ENCODE data around the gene CYS1. TPM values are rescaled to one million over a fixed set of nuclear protein-coding genes. Genes with fewer than 3 reads are reported as not detected.

The CYS1 gene
- total and polyA plus RNA-seq, 2 of the 13 experiments (the other 11 are each of a cell fraction or from before 2014, with no cell fraction given): 0.04 TPM; not detected in 1

DNA sequence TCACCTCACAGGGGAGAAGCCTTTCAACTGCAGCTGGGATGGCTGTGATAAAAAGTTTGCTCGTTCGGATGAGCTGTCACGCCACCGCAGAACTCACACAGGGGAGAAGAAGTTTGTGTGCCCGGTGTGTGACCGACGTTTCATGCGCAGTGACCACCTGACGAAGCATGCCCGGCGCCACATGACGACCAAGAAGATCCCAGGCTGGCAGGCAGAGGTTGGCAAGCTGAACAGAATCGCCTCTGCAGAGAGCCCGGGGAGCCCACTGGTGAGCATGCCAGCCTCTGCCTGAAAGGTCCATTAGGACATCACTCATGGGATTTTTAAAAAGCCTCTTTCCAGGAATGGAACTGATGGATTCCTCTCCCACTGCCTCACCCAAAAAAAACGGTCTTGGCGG lies 28.0 kb downstream of the CYS1 start:
- Histone ChIP-seq H3K9me3 (ENCODE audit: low read length) (no peaks in the 10 kb centered on the region), H4K20me1 (ENCODE audit: insufficient read depth, low read length) (peaks cover 9% of the 10 kb centered on the region; the same call in 1 of the 2 replicates), H2AFZ (ENCODE audit: low read length) (no peak overlapping the region), H3K4me2 (ENCODE audit: low read depth, low read length) (no peak overlapping the region), H3K36me3 (replicated peaks in 1 of 2; ENCODE audit: control insufficient read depth in 1 of 2, insufficient read depth in 2 of 2, low read length in 2 of 2) (peaks cover 4 to 17% of the 10 kb centered on the region in 2 experiments; a peak in 4 of 5 replicates), H3K27ac (ENCODE audit: extremely low read length, insufficient read depth, low read length) (no peak overlapping the region), H3K79me2 (ENCODE audit: insufficient read depth, low read length) (no peaks in the 10 kb centered on the region), H3K9ac (ENCODE audit: insufficient read depth, low read depth, low read length) (no peak overlapping the region), H3K4me1 (ENCODE audit: insufficient read depth, low read length) (peaks cover 10% of the 10 kb centered on the region), H3K27me3 (ENCODE audit: control insufficient read depth in 1 of 2, insufficient read depth in 2 of 2, low read length in 2 of 2) (peaks cover 0 to 3% of the 10 kb centered on the region in 2 experiments; a peak in 1 of 5 replicates), H3K4me3 (replicated peaks in 1 of 3; ENCODE audit: insufficient read depth in 1 of 3, low read depth in 2 of 3, low read length in 3 of 3) (no peak overlapping the region)
- FAIRE-seq (no peak), ATAC-seq (no peak), DNase-seq (ENCODE audit: low spot score) (no peak)
- intact Hi-C loops (cut with micrococcal nuclease; ENCODE audit: unreplicated experiment): no loop called here
- ChIA-PET POLR2A (no interaction called here), CTCF (ENCODE audit: low intra/inter-chr PET ratio, low total read pairs) (no interaction called here)
- 89% methylated on average over 14 of the region's 16 CpGs for WGBS (ENCODE audit: low lambda C conversion rate)
- in situ Hi-C loops (cut with HindIII; ENCODE audit: extremely low pct_ligation_motif_present, low pct_unique_long_range_greater_than_20kb): no loop called here
- no TSS peak for BruUV-seq (replicated peaks)
- no peak for TF ChIP-seq SUZ12 (IDR thresholded peaks at IDR 0.05; ENCODE audit: low read depth, low read length)
- TF ChIP-seq KAT8 (CRISPR knock-in tag; IDR thresholded peaks at IDR 0.05): no peak
- TF ChIP-seq, protein P1, sequence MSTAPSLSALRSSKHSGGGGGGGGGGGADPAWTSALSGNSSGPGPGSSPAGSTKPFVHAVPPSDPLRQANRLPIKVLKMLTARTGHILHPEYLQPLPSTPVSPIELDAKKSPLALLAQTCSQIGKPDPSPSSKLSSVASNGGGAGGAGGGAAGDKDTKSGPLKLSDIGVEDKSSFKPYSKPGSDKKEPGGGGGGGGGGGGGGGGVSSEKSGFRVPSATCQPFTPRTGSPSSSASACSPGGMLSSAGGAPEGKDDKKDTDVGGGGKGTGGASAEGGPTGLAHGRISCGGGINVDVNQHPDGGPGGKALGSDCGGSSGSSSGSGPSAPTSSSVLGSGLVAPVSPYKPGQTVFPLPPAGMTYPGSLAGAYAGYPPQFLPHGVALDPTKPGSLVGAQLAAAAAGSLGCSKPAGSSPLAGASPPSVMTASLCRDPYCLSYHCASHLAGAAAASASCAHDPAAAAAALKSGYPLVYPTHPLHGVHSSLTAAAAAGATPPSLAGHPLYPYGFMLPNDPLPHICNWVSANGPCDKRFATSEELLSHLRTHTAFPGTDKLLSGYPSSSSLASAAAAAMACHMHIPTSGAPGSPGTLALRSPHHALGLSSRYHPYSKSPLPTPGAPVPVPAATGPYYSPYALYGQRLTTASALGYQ (CRISPR knock-in tag; IDR thresholded peaks at IDR 0.05): no peak
- TF ChIP-seq, protein P2, sequence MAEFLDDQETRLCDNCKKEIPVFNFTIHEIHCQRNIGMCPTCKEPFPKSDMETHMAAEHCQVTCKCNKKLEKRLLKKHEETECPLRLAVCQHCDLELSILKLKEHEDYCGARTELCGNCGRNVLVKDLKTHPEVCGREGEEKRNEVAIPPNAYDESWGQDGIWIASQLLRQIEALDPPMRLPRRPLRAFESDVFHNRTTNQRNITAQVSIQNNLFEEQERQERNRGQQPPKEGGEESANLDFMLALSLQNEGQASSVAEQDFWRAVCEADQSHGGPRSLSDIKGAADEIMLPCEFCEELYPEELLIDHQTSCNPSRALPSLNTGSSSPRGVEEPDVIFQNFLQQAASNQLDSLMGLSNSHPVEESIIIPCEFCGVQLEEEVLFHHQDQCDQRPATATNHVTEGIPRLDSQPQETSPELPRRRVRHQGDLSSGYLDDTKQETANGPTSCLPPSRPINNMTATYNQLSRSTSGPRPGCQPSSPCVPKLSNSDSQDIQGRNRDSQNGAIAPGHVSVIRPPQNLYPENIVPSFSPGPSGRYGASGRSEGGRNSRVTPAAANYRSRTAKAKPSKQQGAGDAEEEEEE (CRISPR knock-in tag; IDR thresholded peaks at IDR 0.05; ENCODE audit: borderline replicate concordance): no peak
- TF ChIP-seq, protein P3, sequence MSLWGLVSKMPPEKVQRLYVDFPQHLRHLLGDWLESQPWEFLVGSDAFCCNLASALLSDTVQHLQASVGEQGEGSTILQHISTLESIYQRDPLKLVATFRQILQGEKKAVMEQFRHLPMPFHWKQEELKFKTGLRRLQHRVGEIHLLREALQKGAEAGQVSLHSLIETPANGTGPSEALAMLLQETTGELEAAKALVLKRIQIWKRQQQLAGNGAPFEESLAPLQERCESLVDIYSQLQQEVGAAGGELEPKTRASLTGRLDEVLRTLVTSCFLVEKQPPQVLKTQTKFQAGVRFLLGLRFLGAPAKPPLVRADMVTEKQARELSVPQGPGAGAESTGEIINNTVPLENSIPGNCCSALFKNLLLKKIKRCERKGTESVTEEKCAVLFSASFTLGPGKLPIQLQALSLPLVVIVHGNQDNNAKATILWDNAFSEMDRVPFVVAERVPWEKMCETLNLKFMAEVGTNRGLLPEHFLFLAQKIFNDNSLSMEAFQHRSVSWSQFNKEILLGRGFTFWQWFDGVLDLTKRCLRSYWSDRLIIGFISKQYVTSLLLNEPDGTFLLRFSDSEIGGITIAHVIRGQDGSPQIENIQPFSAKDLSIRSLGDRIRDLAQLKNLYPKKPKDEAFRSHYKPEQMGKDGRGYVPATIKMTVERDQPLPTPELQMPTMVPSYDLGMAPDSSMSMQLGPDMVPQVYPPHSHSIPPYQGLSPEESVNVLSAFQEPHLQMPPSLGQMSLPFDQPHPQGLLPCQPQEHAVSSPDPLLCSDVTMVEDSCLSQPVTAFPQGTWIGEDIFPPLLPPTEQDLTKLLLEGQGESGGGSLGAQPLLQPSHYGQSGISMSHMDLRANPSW (CRISPR knock-in tag; IDR thresholded peaks at IDR 0.05; ENCODE audit: borderline replicate concordance): no peak
- no peak for TF ChIP-seq TAF15 (IDR thresholded peaks at IDR 0.05; ENCODE audit: low read depth, low read length, poor library complexity, severe bottlenecking)
- TF ChIP-seq MTF1 (CRISPR knock-in tag; IDR thresholded peaks at IDR 0.05): no peak
- no peak for TF ChIP-seq POLR2AphosphoS2 (IDR thresholded peaks at IDR 0.05; ENCODE audit: low read depth, low read length)
- TF ChIP-seq ZNF792 (CRISPR knock-in tag; IDR thresholded peaks at IDR 0.05): no peak
- TF ChIP-seq HMG20A (CRISPR knock-in tag; IDR thresholded peaks at IDR 0.05; ENCODE audit: borderline replicate concordance): no peak
- TF ChIP-seq ZBTB3 (CRISPR knock-in tag; IDR thresholded peaks at IDR 0.05; ENCODE audit: borderline replicate concordance, low read depth): no peak
- no peak for TF ChIP-seq ZFP82 (CRISPR knock-in tag; IDR thresholded peaks at IDR 0.05; ENCODE audit: borderline replicate concordance)
- TF ChIP-seq, protein P4, sequence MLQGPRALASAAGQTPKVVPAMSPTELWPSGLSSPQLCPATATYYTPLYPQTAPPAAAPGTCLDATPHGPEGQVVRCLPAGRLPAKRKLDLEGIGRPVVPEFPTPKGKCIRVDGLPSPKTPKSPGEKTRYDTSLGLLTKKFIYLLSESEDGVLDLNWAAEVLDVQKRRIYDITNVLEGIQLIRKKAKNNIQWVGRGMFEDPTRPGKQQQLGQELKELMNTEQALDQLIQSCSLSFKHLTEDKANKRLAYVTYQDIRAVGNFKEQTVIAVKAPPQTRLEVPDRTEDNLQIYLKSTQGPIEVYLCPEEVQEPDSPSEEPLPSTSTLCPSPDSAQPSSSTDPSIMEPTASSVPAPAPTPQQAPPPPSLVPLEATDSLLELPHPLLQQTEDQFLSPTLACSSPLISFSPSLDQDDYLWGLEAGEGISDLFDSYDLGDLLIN (CRISPR knock-in tag; IDR thresholded peaks at IDR 0.05; ENCODE audit: borderline replicate concordance): no peak
- TF ChIP-seq, protein P5, sequence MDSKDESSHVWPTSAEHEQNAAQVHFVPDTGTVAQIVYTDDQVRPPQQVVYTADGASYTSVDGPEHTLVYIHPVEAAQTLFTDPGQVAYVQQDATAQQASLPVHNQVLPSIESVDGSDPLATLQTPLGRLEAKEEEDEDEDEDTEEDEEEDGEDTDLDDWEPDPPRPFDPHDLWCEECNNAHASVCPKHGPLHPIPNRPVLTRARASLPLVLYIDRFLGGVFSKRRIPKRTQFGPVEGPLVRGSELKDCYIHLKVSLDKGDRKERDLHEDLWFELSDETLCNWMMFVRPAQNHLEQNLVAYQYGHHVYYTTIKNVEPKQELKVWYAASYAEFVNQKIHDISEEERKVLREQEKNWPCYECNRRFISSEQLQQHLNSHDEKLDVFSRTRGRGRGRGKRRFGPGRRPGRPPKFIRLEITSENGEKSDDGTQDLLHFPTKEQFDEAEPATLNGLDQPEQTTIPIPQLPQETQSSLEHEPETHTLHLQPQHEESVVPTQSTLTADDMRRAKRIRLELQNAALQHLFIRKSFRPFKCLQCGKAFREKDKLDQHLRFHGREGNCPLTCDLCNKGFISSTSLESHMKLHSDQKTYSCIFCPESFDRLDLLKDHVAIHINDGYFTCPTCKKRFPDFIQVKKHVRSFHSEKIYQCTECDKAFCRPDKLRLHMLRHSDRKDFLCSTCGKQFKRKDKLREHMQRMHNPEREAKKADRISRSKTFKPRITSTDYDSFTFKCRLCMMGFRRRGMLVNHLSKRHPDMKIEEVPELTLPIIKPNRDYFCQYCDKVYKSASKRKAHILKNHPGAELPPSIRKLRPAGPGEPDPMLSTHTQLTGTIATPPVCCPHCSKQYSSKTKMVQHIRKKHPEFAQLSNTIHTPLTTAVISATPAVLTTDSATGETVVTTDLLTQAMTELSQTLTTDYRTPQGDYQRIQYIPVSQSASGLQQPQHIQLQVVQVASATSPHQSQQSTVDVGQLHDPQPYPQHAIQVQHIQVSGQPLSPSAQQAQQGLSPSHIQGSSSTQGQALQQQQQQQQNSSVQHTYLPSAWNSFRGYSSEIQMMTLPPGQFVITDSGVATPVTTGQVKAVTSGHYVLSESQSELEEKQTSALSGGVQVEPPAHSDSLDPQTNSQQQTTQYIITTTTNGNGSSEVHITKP (CRISPR knock-in tag; IDR thresholded peaks at IDR 0.05; ENCODE audit: low read depth): no peak

Measured in HepG2 (cell line).